HS-27A (cell line): ENCODE results near the gene CHMP4B.

Experiments used
- DNase-seq: peaks from one replicate; pipeline ENCODE4 v3.0.0-alpha.2; 2012; ENCODE audit warnings: low read depth, missing footprints

Gene CHMP4B

GRCh38 chr20:33900521-33901131 lies 89.5 kb downstream of the CHMP4B start:
- DNase-seq = no peak

- no peak for DNase-seq
Observed at GRCh38 chr20:33901132-33901523, 90.0 kb downstream of the CHMP4B start.

- no peak for DNase-seq
Observed at GRCh38 chr20:33902011-33902410, 90.9 kb downstream of the CHMP4B start.
